ENCODE measurements around the gene PRRC2B.
A peak's percentile ranks its signal among the peaks of the same experiment; 100 is the strongest.

The PRRC2B gene

GRCh38 chr9:131473891-131474290 lies 80.0 kb downstream of the PRRC2B start:
- no peak for DNase-seq

GRCh38 chr9:131474711-131475110 lies 80.8 kb downstream of the PRRC2B start:
- no peak for DNase-seq

GRCh38 chr9:131475111-131475955 lies 81.4 kb downstream of the PRRC2B start:
- no peak for DNase-seq

GRCh38 chr9:131475956-131476776 lies 82.3 kb downstream of the PRRC2B start:
- no peak for DNase-seq

GRCh38 chr9:131476777-131477345 lies 83.0 kb downstream of the PRRC2B start:
- no peak for DNase-seq

- no peak for DNase-seq
These were observed 83.5 kb downstream of the PRRC2B start for GRCh38 chr9:131477367-131477766.

GRCh38 chr9:131477816-131478419 lies 84.0 kb downstream of the PRRC2B start:
- DNase-seq = no peak

GRCh38 chr9:131478421-131478868 lies 84.6 kb downstream of the PRRC2B start:
- DNase-seq = peak; percentile 49

GRCh38 chr9:131478911-131479310 lies 85.0 kb downstream of the PRRC2B start:
- DNase-seq = no peak

GRCh38 chr9:131480258-131480657 lies 86.4 kb downstream of the PRRC2B start:
- no peak for DNase-seq

GRCh38 chr9:131481441-131482342 lies 87.8 kb downstream of the PRRC2B start:
- no peak for DNase-seq

- DNase-seq = no peak
These were observed 88.6 kb downstream of the PRRC2B start for GRCh38 chr9:131482343-131483006.

GRCh38 chr9:131483319-131484050 lies 89.6 kb downstream of the PRRC2B start:
- no peak for DNase-seq

- DNase-seq = no peak
These were observed 90.2 kb downstream of the PRRC2B start for GRCh38 chr9:131484051-131484445.

GRCh38 chr9:131484560-131485185 lies 90.8 kb downstream of the PRRC2B start:
- no peak for DNase-seq

- DNase-seq = no peak
These were observed 91.3 kb downstream of the PRRC2B start for GRCh38 chr9:131485206-131485605.

- DNase-seq = no peak
These were observed 92.0 kb downstream of the PRRC2B start for GRCh38 chr9:131485728-131486422.

GRCh38 chr9:131487001-131487400 lies 93.1 kb downstream of the PRRC2B start:
- DNase-seq = no peak

GRCh38 chr9:131487621-131488031 lies 93.7 kb downstream of the PRRC2B start:
- no peak for DNase-seq

GRCh38 chr9:131490514-131490913 lies 96.6 kb downstream of the PRRC2B start:
- no peak for DNase-seq
